ENCODE results near the gene SLC29A1.
A peak's percentile ranks its signal among the peaks of the same experiment; 100 is the strongest.

Gene SLC29A1

DNA sequence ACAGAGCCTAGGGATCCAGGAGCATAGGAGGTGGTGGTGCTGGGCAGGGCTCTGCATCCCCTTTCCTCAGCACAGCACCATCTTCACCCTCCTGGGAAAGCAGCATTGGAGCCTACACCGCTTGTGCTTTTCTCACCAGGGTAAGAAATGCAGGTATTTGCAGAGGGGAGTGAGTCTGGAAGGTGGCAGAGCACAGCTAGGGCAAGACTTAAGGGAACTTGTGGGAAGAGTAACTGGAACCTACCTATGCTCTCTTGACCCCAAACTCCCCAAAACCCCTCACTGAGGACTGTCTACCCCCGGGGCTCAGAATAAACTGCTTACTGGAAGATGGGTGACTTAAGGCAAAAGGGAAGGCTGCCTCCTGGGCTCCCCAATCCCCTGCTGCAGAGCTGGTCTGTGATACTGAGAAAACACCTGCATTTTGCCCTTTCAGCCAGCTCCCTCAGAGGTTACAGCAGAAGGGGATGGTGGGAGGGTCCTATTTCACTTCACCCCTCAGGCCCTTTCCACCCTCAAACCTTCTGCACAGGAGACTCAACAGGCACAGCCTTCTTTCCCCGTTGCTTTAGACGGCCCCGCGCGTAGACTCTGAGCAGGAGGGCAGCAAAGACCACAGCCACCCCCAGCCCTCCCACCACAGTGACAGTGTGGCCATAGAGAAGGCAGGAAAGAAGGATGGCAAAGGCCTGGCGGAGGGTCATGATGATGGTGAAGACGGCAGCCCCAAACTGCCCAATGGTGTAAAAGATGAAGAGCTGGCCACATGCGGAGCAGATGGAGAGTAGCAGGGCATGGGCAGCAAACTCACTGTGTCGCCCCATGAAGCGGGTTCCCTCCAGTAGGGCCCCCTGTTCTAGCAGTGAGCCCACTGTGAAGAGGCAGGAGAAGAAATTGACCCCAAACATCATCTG is 31.1 kb downstream of the SLC29A1 start:
- Histone ChIP-seq H3K4me1 (ENCODE audit: low read depth, poor library complexity, severe bottlenecking) (peaks cover 72% of the 10 kb centered on the region), H3K4me2 (no peak overlapping the region), H3K9ac (no peak overlapping the region), H3K79me2 (ENCODE audit: insufficient read depth, low read depth) (peaks cover 51% of the 10 kb centered on the region), H3K27ac (peak overlapping the region; percentile 66; the same call in 1 of the 2 replicates), H4K20me1 (ENCODE audit: insufficient read depth) (peaks cover 44% of the 10 kb centered on the region), H2AFZ (ENCODE audit: low read depth) (no peak overlapping the region), H3K36me3 (ENCODE audit: insufficient read depth) (peaks cover 42% of the 10 kb centered on the region), H3K4me3 (IDR thresholded peaks at IDR 0.05; ENCODE audit: insufficient read depth, low read depth, low read length) (no peak overlapping the region), H3K27me3 (ENCODE audit: insufficient read depth, low read depth) (no peaks in the 10 kb centered on the region)
- TF ChIP-seq, protein P1, sequence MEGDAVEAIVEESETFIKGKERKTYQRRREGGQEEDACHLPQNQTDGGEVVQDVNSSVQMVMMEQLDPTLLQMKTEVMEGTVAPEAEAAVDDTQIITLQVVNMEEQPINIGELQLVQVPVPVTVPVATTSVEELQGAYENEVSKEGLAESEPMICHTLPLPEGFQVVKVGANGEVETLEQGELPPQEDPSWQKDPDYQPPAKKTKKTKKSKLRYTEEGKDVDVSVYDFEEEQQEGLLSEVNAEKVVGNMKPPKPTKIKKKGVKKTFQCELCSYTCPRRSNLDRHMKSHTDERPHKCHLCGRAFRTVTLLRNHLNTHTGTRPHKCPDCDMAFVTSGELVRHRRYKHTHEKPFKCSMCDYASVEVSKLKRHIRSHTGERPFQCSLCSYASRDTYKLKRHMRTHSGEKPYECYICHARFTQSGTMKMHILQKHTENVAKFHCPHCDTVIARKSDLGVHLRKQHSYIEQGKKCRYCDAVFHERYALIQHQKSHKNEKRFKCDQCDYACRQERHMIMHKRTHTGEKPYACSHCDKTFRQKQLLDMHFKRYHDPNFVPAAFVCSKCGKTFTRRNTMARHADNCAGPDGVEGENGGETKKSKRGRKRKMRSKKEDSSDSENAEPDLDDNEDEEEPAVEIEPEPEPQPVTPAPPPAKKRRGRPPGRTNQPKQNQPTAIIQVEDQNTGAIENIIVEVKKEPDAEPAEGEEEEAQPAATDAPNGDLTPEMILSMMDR (conservative IDR thresholded peaks at IDR 0.05; ENCODE audit: low read depth, low read length) = no peak

DNA sequence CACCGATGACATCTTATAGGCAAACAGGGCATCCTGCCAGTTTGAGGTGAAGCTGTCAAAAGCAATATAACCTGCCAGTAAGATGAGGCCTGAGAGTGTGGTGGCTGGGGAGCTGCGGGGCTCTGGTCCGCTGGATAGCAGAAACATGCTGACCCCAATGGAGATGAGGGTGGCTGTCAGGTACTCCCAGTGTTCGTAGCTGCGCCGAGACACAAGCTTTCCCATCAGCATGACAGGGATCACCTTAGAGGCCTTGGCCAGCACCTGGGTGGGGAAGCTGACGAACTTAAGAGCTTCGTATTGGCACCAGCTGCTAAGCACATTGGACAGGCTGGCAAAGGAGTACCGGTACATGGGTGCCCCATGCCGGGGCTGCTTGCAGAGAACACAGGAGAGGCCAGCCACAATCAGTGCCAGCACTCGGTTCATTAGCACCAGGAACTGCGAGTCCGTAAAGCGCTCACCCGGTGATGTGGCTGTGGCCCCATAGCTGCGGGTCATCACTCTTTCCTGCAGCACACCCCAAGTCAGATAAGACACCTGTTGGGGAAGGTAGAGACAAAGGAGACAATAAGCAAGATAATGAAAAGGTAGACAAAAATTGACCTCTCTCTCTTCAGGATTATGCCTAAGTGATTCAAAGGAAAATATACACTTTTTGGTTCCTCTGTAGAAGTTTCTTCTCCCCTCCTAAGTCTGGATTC is 31.9 kb downstream of the SLC29A1 start:
- TF ChIP-seq, protein P1 (conservative IDR thresholded peaks at IDR 0.05; ENCODE audit: low read depth, low read length) = no peak
- H3K27me3 ChIP-seq (ENCODE audit: insufficient read depth, low read depth) = no peaks in the 10 kb centered on the region
- H3K27ac ChIP-seq = peak overlapping the region; percentile 66; the same call in 1 of the 2 replicates
- peaks cover 34% of the 10 kb centered on the region for H3K36me3 ChIP-seq (ENCODE audit: insufficient read depth)
- peaks cover 70% of the 10 kb centered on the region for H3K4me1 ChIP-seq (ENCODE audit: low read depth, poor library complexity, severe bottlenecking)
- peaks cover 36% of the 10 kb centered on the region for H4K20me1 ChIP-seq (ENCODE audit: insufficient read depth)
- H2AFZ ChIP-seq (ENCODE audit: low read depth) = no peak overlapping the region
- peak overlapping the region; percentile 96; the same call in 1 of the 2 replicates for H3K4me2 ChIP-seq
- H3K79me2 ChIP-seq (ENCODE audit: insufficient read depth, low read depth) = peaks cover 43% of the 10 kb centered on the region
- H3K4me3 ChIP-seq (IDR thresholded peaks at IDR 0.05; ENCODE audit: insufficient read depth, low read depth, low read length) = no peak overlapping the region
- H3K9ac ChIP-seq = no peak overlapping the region

DNA sequence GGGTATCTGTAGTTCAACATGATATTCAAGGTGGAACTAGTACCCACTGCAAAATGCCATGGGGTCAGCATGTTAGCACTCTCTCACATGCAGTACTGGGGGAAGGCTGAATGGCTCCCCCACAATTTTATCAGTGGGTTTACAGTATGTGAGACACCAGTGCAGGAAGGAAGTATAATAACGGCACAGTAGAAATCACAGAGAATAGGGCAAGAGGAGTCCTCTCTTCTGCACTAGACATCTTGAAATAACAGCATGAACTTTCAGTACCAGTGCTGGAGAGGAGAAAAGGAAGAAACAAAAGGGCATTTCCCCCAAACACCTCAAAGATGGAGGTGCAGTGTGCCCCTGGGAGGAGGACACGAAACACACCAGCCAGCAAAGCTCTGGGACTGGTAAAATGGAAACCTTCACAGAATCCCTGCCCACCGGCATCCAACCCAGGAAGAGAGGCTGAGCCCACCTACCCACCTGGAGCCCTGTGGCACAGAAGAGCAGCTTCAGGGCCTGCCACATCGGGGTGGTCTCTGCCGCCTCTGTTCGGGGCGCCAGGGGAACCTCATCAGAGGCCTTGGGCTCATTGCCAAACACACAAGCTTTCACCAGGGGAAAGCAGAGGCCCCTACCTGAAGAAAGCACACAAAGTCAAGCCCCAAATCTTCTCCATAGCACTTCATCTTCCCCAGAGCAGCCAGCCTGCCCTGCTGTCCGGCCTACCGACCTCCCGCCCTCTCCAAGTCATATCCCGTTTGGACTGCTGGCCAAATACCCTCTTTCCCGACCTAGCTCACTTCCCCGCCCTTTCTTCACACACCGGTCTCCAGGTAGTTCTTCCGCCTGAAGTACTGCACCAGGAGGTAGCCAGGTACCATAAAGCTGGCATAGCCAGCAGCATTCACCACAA is 32.7 kb downstream of the SLC29A1 start:
- TF ChIP-seq, protein P1 (conservative IDR thresholded peaks at IDR 0.05; ENCODE audit: low read depth, low read length) = no peak
- no peak overlapping the region for H2AFZ ChIP-seq (ENCODE audit: low read depth)
- H3K27me3 ChIP-seq (ENCODE audit: insufficient read depth, low read depth) = no peaks in the 10 kb centered on the region
- H4K20me1 ChIP-seq (ENCODE audit: insufficient read depth) = peaks cover 27% of the 10 kb centered on the region
- H3K4me2 ChIP-seq = peak overlapping the region; percentile 96
- H3K9ac ChIP-seq = peak overlapping the region; percentile 82; the same call in 1 of the 2 replicates
- H3K79me2 ChIP-seq (ENCODE audit: insufficient read depth, low read depth) = peaks cover 38% of the 10 kb centered on the region
- peak overlapping the region; percentile 43 for H3K4me3 ChIP-seq (IDR thresholded peaks at IDR 0.05; ENCODE audit: insufficient read depth, low read depth, low read length)
- peaks cover 25% of the 10 kb centered on the region for H3K36me3 ChIP-seq (ENCODE audit: insufficient read depth)
- H3K4me1 ChIP-seq (ENCODE audit: low read depth, poor library complexity, severe bottlenecking) = peaks cover 65% of the 10 kb centered on the region
- H3K27ac ChIP-seq = peak overlapping the region; percentile 66; the same call in 1 of the 2 replicates

DNA sequence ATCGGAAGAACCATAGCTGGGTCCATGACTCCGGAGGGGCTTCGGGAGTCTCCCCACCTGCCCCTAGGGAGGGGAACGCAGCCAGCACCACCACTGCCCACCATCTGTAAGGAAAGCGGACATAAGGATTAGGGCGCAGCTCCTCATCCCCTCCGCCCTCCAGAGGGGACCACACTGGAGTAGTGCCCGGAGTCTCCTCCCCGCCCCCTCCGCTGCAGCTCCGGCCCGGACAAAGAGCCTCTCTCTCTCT is 33.3 kb downstream of the SLC29A1 start:
- peak overlapping the region; percentile 66; the same call in 1 of the 2 replicates for H3K27ac ChIP-seq
- H2AFZ ChIP-seq (ENCODE audit: low read depth) = peak overlapping the region; percentile 69; the same call in 1 of the 2 replicates
- TF ChIP-seq, protein P1 (conservative IDR thresholded peaks at IDR 0.05; ENCODE audit: low read depth, low read length) = no peak
- H3K27me3 ChIP-seq (ENCODE audit: insufficient read depth, low read depth) = no peaks in the 10 kb centered on the region
- peaks cover 20% of the 10 kb centered on the region for H3K36me3 ChIP-seq (ENCODE audit: insufficient read depth)
- peaks cover 67% of the 10 kb centered on the region for H3K4me1 ChIP-seq (ENCODE audit: low read depth, poor library complexity, severe bottlenecking)
- peak overlapping the region; percentile 43 for H3K4me3 ChIP-seq (IDR thresholded peaks at IDR 0.05; ENCODE audit: insufficient read depth, low read depth, low read length)
- H3K4me2 ChIP-seq = peak overlapping the region; percentile 96
- peaks cover 38% of the 10 kb centered on the region for H3K79me2 ChIP-seq (ENCODE audit: insufficient read depth, low read depth)
- peaks cover 21% of the 10 kb centered on the region for H4K20me1 ChIP-seq (ENCODE audit: insufficient read depth)
- H3K9ac ChIP-seq = peak overlapping the region; percentile 82

Measured in KMS-11 (cell line).